SK-N-SH (cell line): Measurements from ENCODE around the gene MAPK11. TPM values are rescaled to one million over a fixed set of nuclear protein-coding genes. Genes with fewer than 3 reads are reported as not detected.

Experiments
- CTCF ChIA-PET: fragments of 300-600, 350-600 bp; formaldehyde crosslinking; extraction: SDS; loops from one replicate; lab custom pipeline; 2021; lab: Yijun Ruan, JAX
- POLR2A ChIA-PET: fragments of 350-600 bp; sonication (Branson Sonifier 250); formaldehyde crosslinking; extraction: SDS; loops from one replicate; lab custom pipeline; 2020; ENCODE audit warnings: antibody characterized with exemption, inconsistent platforms; lab: Yijun Ruan, JAX
- DNase-seq: peaks from one replicate; pipeline ENCODE4 v3.0.0; 2012
- H2AFZ ChIP-seq: fragments of 200-600 bp; sonication (generic); 2 replicates; pipeline ENCODE4 v1.8.1; 2016; ENCODE audit warnings: antibody characterized with exemption, mild to moderate bottlenecking, low read depth
- H3F3A ChIP-seq: fragments of 200-600 bp; sonication (generic); replicated peaks from 2 replicates; pipeline ENCODE3; 2016; ENCODE audit warnings: antibody characterized with exemption, mild to moderate bottlenecking; ENCODE audit not compliant: insufficient read depth
- H3K27ac ChIP-seq, 2 experiments: fragments of 200-500 bp in 1 of 2; fragments of 200-600 bp in 1 of 2; sonication (Bioruptor generic) in 1 of 2; sonication (generic), shearing (Covaris generic) in 1 of 2; 2 replicates each; pipeline versions ENCODE4 v1.5.1 to v1.6.1; 2014 to 2016; ENCODE audit warnings: low read depth in 2 of 2, inconsistent platforms in 1 of 2, low read length in 1 of 2, mild to moderate bottlenecking in 1 of 2, mixed read lengths in 1 of 2
- H3K27me3 ChIP-seq: fragments of 200-600 bp; sonication (generic), shearing (Covaris generic); 2 replicates; pipeline ENCODE4 v1.6.1; 2016; ENCODE audit warnings: mixed run types; ENCODE audit not compliant: insufficient read depth
- H3K36me3 ChIP-seq, 2 experiments: fragments of 200-500 bp in 1 of 2; fragments of 200-600 bp in 1 of 2; sonication (Bioruptor generic) in 1 of 2; sonication (generic) in 1 of 2; replicated peaks in 1 of 2; 2 replicates each; pipeline versions ENCODE3 to v1.5.1; 2014 to 2016; ENCODE audit warnings: low read length in 1 of 2, mild to moderate bottlenecking in 1 of 2; ENCODE audit not compliant: insufficient read depth in 2 of 2, control insufficient read depth in 1 of 2
- H3K4me1 ChIP-seq, 2 experiments: fragments of 200-500 bp in 1 of 2; fragments of 200-600 bp in 1 of 2; sonication (Bioruptor generic) in 1 of 2; sonication (generic), shearing (Covaris generic) in 1 of 2; 2 replicates each; pipeline versions ENCODE4 v1.5.1 to v1.6.1; 2014 to 2016; ENCODE audit warnings: low read depth in 1 of 2, low read length in 1 of 2, mixed run types in 1 of 2; ENCODE audit not compliant: insufficient read depth in 2 of 2, control insufficient read depth in 1 of 2
- H3K4me2 ChIP-seq: fragments of 200-600 bp; sonication (generic), shearing (Covaris generic); 2 replicates; pipeline ENCODE4 v1.6.1; 2017; ENCODE audit warnings: mixed run types
- H3K4me3 ChIP-seq, 2 experiments: fragments of 200-500 bp in 1 of 2; fragments of 200-600 bp in 1 of 2; sonication (Bioruptor generic) in 1 of 2; sonication (generic), shearing (Covaris generic) in 1 of 2; 2 replicates each; pipeline versions ENCODE4 v1.5.1 to v1.8.1; 2014 to 2016; ENCODE audit warnings: low read depth in 2 of 2, inconsistent platforms in 1 of 2, low read length in 1 of 2, mild to moderate bottlenecking in 1 of 2, mixed read lengths in 1 of 2, moderate library complexity in 1 of 2
- H3K79me2 ChIP-seq: fragments of 200-600 bp; sonication (generic); 2 replicates; pipeline ENCODE4 v1.8.1; 2017; ENCODE audit warnings: mild to moderate bottlenecking; ENCODE audit not compliant: insufficient read depth
- H3K9ac ChIP-seq: fragments of 200-600 bp; sonication (generic); 2 replicates; pipeline ENCODE4 v1.6.1; 2017; ENCODE audit warnings: mixed run types
- H3K9me2 ChIP-seq: fragments of 200-600 bp; sonication (generic); 2 replicates; pipeline ENCODE4 v1.6.1; 2017; ENCODE audit warnings: mixed run types
- H3K9me3 ChIP-seq: fragments of 200-600 bp; sonication (generic); 2 replicates; pipeline ENCODE4 v1.6.1; 2017; ENCODE audit warnings: mixed run types, mild to moderate bottlenecking, moderate library complexity
- H4K20me1 ChIP-seq: fragments of 200-600 bp; sonication (generic); 2 replicates; pipeline ENCODE4 v1.6.1; 2017; ENCODE audit warnings: mild to moderate bottlenecking, mixed run types; ENCODE audit not compliant: insufficient read depth
- EP300 ChIP-seq, 2 experiments: IDR thresholded peaks; 2 replicates each; pipeline versions ENCODE4 v1.4.0 to v1.6.1; 2012; ENCODE audit warnings: borderline replicate concordance in 1 of 2, low read depth in 1 of 2, low read length in 1 of 2
- FOSL2 ChIP-seq: IDR thresholded peaks from 2 replicates; pipeline ENCODE4 v1.4.0; 2012; ENCODE audit warnings: low read depth, mild to moderate bottlenecking, moderate library complexity, borderline replicate concordance
- GABPA ChIP-seq: IDR thresholded peaks from 2 replicates; pipeline ENCODE4 v1.4.0; 2012; ENCODE audit warnings: low read depth, mild to moderate bottlenecking
- JUND ChIP-seq: IDR thresholded peaks from 2 replicates; pipeline ENCODE4 v1.4.0; 2012
- MEF2A ChIP-seq: IDR thresholded peaks from 2 replicates; pipeline ENCODE4 v1.4.0; 2012; ENCODE audit warnings: low read depth, borderline replicate concordance
- MXI1 ChIP-seq: IDR thresholded peaks from 2 replicates; pipeline ENCODE4 v1.6.1; 2012; ENCODE audit warnings: mild to moderate bottlenecking, low read depth, low read length, improper control_type of control experiment
- RAD21 ChIP-seq: IDR thresholded peaks from 2 replicates; pipeline ENCODE4 v1.6.1; 2012; ENCODE audit warnings: mild to moderate bottlenecking, low read length
- RCOR1 ChIP-seq: fragments of 150-350 bp; IDR thresholded peaks from 2 replicates; pipeline ENCODE4 v1.6.1; 2017; ENCODE audit warnings: antibody characterized with exemption, low read length
- SIN3A ChIP-seq: IDR thresholded peaks from 2 replicates; pipeline ENCODE4 v1.6.1; 2012; ENCODE audit warnings: low read depth, mild to moderate bottlenecking, low read length, moderate library complexity, borderline replicate concordance
- TAF1 ChIP-seq: IDR thresholded peaks from 2 replicates; pipeline ENCODE4 v1.6.1; 2012; ENCODE audit warnings: low read depth, mild to moderate bottlenecking, low read length, moderate library complexity, borderline replicate concordance
- TEAD4 ChIP-seq: IDR thresholded peaks from 2 replicates; pipeline ENCODE4 v1.4.0; 2012; ENCODE audit warnings: mild to moderate bottlenecking, borderline replicate concordance; ENCODE audit not compliant: insufficient read depth
- YY1 ChIP-seq: IDR thresholded peaks from 2 replicates; pipeline ENCODE4 v1.4.0; 2012; ENCODE audit warnings: low read depth, mild to moderate bottlenecking
- WGBS: methylation state at CpG from one replicate; pipeline ENCODE4 v1.1.6; 2017; ENCODE audit warnings: low lambda C conversion rate; 5-methylcytosine and 5-hydroxymethylcytosine counted together
- polyA plus RNA-seq, 3 experiments: library from polyadenylated mRNA; depleted of rRNA; stranded (reverse); fragments of >200 nt; gene quantifications; 2 replicates each; pipeline ENCODE4 v1.2.3, GENCODE V29; 2012
- TF ChIP-seq, protein P1 (sequence below): fragments of 150-350 bp; IDR thresholded peaks from 2 replicates; pipeline ENCODE4 v1.6.1; 2017; ENCODE audit warnings: antibody characterized with exemption, low read length, low read depth, borderline replicate concordance
- TF ChIP-seq, protein P2 (sequence below): IDR thresholded peaks from 2 replicates; pipeline ENCODE4 v1.4.0; 2012; ENCODE audit warnings: low read depth, borderline replicate concordance
- TF ChIP-seq, protein P3 (sequence below): IDR thresholded peaks from 2 replicates; pipeline ENCODE4 v1.4.0; 2012; ENCODE audit warnings: low read depth

The MAPK11 gene
- polyA plus RNA-seq, 1 of the 3 experiments (the other 2 are of a cell fraction), result 36.0 TPM

- H4K20me1 ChIP-seq, result peaks cover 10% of the 10 kb centered on the region; the same call in 1 of the 2 replicates
- no peak for TF ChIP-seq MEF2A
- no peak for TF ChIP-seq TEAD4
- no peak for TF ChIP-seq GABPA
- TF ChIP-seq YY1, result no peak
- no peak for TF ChIP-seq TAF1
- TF ChIP-seq RAD21, result no peak
- TF ChIP-seq RCOR1, result no peak
- no peak for TF ChIP-seq JUND
- no peak for TF ChIP-seq EP300 (IDR thresholded peaks at IDR 0.05; ENCODE audit: borderline replicate concordance in 1 of 2, low read depth in 1 of 2, low read length in 1 of 2)
- TF ChIP-seq FOSL2, result no peak
- TF ChIP-seq SIN3A, result no peak
- no peak for DNase-seq
- ChIA-PET POLR2A (no interaction called here), CTCF (interaction anchor here (1.0 to 2.7 kb wide), 6 partner anchors 12 to 70 kb away, joined by 3 to 12 read pairs (median 3); no protein-coding TSS in a partner anchor)
- H3K27ac ChIP-seq, result no peak overlapping the region; a peak in 1 of 4 replicates
- no peaks in the 10 kb centered on the region for H3K27me3 ChIP-seq
- no peak overlapping the region for H3K4me2 ChIP-seq
- no peak overlapping the region for H2AFZ ChIP-seq
- H3K79me2 ChIP-seq, result no peaks in the 10 kb centered on the region
- no peak overlapping the region for H3K9ac ChIP-seq
- H3K36me3 ChIP-seq, result peaks cover 3 to 78% of the 10 kb centered on the region in 2 experiments
- H3K9me2 ChIP-seq, result no peaks in the 10 kb centered on the region
- no peaks in the 10 kb centered on the region for H3F3A ChIP-seq
- WGBS, result 94% methylated on average over 19 of the region's 25 CpGs
- H3K9me3 ChIP-seq, result no peaks in the 10 kb centered on the region
- peaks cover 0 to 19% of the 10 kb centered on the region in 2 experiments; a peak in 1 of 4 replicates for H3K4me1 ChIP-seq
- no peak overlapping the region for H3K4me3 ChIP-seq
Measured at GRCh38 chr22:50219800-50220602, 50.2 kb downstream of the MAPK11 start.

DNA sequence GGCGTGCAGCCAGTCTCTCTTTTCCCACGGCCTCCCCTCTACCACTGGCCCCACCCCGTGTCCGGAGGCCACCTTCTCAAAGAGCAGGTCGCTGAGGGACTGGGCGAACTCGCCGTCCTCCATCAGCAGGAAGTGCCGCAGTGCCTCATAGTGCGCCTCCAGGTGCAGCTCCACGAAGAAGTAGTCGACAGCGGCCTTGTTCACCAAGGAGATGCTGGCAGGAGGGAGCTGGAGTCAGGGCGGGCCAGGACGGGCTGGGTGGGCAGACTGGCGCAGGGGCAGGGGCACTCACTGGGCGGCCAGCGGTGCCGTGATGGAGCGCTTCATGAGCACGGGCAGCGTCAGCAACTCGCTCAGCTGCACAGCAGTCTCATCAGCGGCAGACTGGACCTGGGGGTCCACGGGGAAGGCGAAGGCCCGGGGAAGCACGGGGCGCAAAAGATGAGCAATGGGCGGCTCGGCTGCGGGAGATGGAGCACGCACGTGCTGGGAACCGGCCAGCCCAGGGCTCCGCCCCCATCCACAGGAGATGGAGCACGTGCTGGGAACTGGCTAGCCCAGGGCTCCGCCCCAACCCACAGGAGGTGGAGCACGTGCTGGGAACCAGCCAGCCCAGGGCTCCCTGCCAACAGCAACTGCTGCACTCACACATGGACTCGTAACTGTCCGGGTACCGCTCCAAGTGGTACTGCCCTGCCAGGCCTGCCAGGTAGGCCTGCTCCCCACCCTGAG lies 51.0 kb downstream of the MAPK11 start:
- 92% methylated on average over 31 of the region's 42 CpGs for WGBS
- ChIA-PET CTCF (interaction anchor here (1.0 to 2.7 kb wide), 4 partner anchors 11 to 72 kb away, joined by 3 to 12 read pairs (median 4); no protein-coding TSS in a partner anchor), POLR2A (no interaction called here)
- TF ChIP-seq YY1 (no peak), MXI1 (peak; percentile 92), RAD21 (no peak)
- TF ChIP-seq, protein P1, sequence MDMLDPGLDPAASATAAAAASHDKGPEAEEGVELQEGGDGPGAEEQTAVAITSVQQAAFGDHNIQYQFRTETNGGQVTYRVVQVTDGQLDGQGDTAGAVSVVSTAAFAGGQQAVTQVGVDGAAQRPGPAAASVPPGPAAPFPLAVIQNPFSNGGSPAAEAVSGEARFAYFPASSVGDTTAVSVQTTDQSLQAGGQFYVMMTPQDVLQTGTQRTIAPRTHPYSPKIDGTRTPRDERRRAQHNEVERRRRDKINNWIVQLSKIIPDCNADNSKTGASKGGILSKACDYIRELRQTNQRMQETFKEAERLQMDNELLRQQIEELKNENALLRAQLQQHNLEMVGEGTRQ, result peak; percentile 37; the same call in 1 of the 2 replicates
- TF ChIP-seq, protein P2, sequence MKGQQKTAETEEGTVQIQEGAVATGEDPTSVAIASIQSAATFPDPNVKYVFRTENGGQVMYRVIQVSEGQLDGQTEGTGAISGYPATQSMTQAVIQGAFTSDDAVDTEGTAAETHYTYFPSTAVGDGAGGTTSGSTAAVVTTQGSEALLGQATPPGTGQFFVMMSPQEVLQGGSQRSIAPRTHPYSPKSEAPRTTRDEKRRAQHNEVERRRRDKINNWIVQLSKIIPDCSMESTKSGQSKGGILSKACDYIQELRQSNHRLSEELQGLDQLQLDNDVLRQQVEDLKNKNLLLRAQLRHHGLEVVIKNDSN, result peak; percentile 58; the same call in 1 of the 2 replicates
- TF ChIP-seq, protein P3, sequence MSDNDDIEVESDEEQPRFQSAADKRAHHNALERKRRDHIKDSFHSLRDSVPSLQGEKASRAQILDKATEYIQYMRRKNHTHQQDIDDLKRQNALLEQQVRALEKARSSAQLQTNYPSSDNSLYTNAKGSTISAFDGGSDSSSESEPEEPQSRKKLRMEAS, result peak; percentile 66
- Histone ChIP-seq H4K20me1 (peaks cover 10% of the 10 kb centered on the region; the same call in 1 of the 2 replicates), H3K9me3 (no peaks in the 10 kb centered on the region), H3K36me3 (peaks cover 11 to 77% of the 10 kb centered on the region in 2 experiments), H3K4me1 (peaks cover 0 to 22% of the 10 kb centered on the region in 2 experiments; a peak in 1 of 4 replicates), H3K9me2 (no peaks in the 10 kb centered on the region), H3K4me3 (no peak overlapping the region), H3K79me2 (peaks cover 6% of the 10 kb centered on the region; the same call in 1 of the 2 replicates), H2AFZ (no peak overlapping the region), H3K27ac (no peak overlapping the region), H3K9ac (no peak overlapping the region), H3K27me3 (no peaks in the 10 kb centered on the region), H3F3A (no peaks in the 10 kb centered on the region), H3K4me2 (no peak overlapping the region)
- peak; percentile 87 for DNase-seq
